IMR-90 (cell line): Measurements from ENCODE around the gene SRRM2. TPM values are rescaled to one million over a fixed set of nuclear protein-coding genes. Genes with fewer than 3 reads are reported as not detected.
A peak's percentile ranks its signal among the peaks of the same experiment; 100 is the strongest.

Experiments used
- ATAC-seq: fragments of 200-7000 bp; cut with Tn5 transposase; 2 replicates; pipeline ENCODE4 v1.9.1; 2020; ENCODE audit warnings: low read depth, mild to moderate bottlenecking, moderate library complexity
- BruUV-seq: library from RNA; stranded (reverse); fragments of 400-500 nt; replicated peaks from 2 replicates; lab custom pipeline; 2021; lab: Mats Ljungman, UMichigan
- CTCF ChIA-PET: fragments of 300-600 bp; formaldehyde crosslinking; extraction: SDS; loops from one replicate; lab custom pipeline; 2021; ENCODE audit warnings: antibody characterized with exemption; lab: Yijun Ruan, JAX
- POLR2A ChIA-PET: fragments of 300-600 bp; sonication (Branson Sonifier 250); formaldehyde crosslinking; loops from one replicate; lab custom pipeline; 2022; ENCODE audit warnings: antibody characterized with exemption; ENCODE audit not compliant: unreplicated experiment; lab: Charles Lee
- DNase-seq: peaks from one replicate; pipeline ENCODE4 v3.0.0; 2013
- H2AFZ ChIP-seq: replicated peaks from 2 replicates; pipeline ENCODE3; 2013; ENCODE audit warnings: low read length, mild to moderate bottlenecking; ENCODE audit not compliant: poor library complexity
- H2AK5ac ChIP-seq: 2 replicates; pipeline ENCODE4 v1.6.1; 2013; ENCODE audit warnings: low read depth, low read length, inconsistent platforms
- H2AK9ac ChIP-seq: replicated peaks from 2 replicates; pipeline ENCODE3; 2013; ENCODE audit warnings: mild to moderate bottlenecking, low read depth, low read length, moderate library complexity; ENCODE audit not compliant: poor library complexity
- H2BK120ac ChIP-seq: 2 replicates; pipeline ENCODE4 v1.6.1; 2013; ENCODE audit warnings: low read depth, low read length, inconsistent platforms
- H2BK15ac ChIP-seq: 3 replicates; pipeline ENCODE4 v1.6.1; 2013; ENCODE audit warnings: low read depth, low read length, inconsistent platforms
- H2BK20ac ChIP-seq: 2 replicates; pipeline ENCODE4 v1.6.1; 2013; ENCODE audit warnings: low read depth, mild to moderate bottlenecking, inconsistent platforms, low read length, moderate library complexity
- H2BK5ac ChIP-seq: 2 replicates; pipeline ENCODE4 v1.6.1; 2013; ENCODE audit warnings: mild to moderate bottlenecking, low read depth, low read length, inconsistent platforms; ENCODE audit not compliant: poor library complexity, severe bottlenecking
- H3K14ac ChIP-seq: replicated peaks from 2 replicates; pipeline ENCODE4 v1.6.1; 2013; ENCODE audit warnings: low read depth, low read length, inconsistent platforms
- H3K18ac ChIP-seq: 2 replicates; pipeline ENCODE4 v1.6.1; 2013; ENCODE audit warnings: low read depth, low read length, control low read depth
- H3K23ac ChIP-seq: 2 replicates; pipeline ENCODE4 v1.6.1; 2013; ENCODE audit warnings: low read depth, low read length, inconsistent platforms
- H3K27ac ChIP-seq: 2 replicates; pipeline ENCODE4 v1.5.1; 2013; ENCODE audit warnings: mild to moderate bottlenecking, control low read depth, low read length; ENCODE audit not compliant: insufficient read depth
- H3K27me3 ChIP-seq: 2 replicates; pipeline ENCODE4 v1.6.1; 2013; ENCODE audit warnings: low read length; ENCODE audit not compliant: control insufficient read depth, insufficient read depth
- H3K36me3 ChIP-seq: 2 replicates; pipeline ENCODE4 v1.6.1; 2013; ENCODE audit warnings: low read length, mixed read lengths; ENCODE audit not compliant: control insufficient read depth, insufficient read depth
- H3K4ac ChIP-seq: 2 replicates; pipeline ENCODE4 v1.6.1; 2013; ENCODE audit warnings: low read depth, low read length, inconsistent platforms
- H3K4me1 ChIP-seq: 2 replicates; pipeline ENCODE4 v1.6.1; 2013; ENCODE audit warnings: low read length, mixed read lengths; ENCODE audit not compliant: control insufficient read depth, insufficient read depth
- H3K4me2 ChIP-seq: 2 replicates; pipeline ENCODE4 v1.6.1; 2013; ENCODE audit warnings: low read depth, mild to moderate bottlenecking, control low read depth, low read length, moderate library complexity
- H3K4me3 ChIP-seq: 2 replicates; pipeline ENCODE4 v1.5.1; 2013; ENCODE audit warnings: low read depth, mild to moderate bottlenecking, control low read depth, low read length, moderate library complexity; ENCODE audit not compliant: insufficient read depth
- H3K56ac ChIP-seq: 2 replicates; pipeline ENCODE4 v1.6.1; 2013; ENCODE audit warnings: low read length, inconsistent platforms; ENCODE audit not compliant: insufficient read depth; ENCODE audit errors: extremely low read depth
- H3K79me1 ChIP-seq, 2 experiments: 2 replicates each; pipeline ENCODE4 v1.6.1; 2013; ENCODE audit warnings: low read length in 2 of 2, inconsistent platforms in 1 of 2, low read depth in 1 of 2
- H3K9ac ChIP-seq: 2 replicates; pipeline ENCODE4 v1.6.1; 2013; ENCODE audit warnings: low read depth, low read length, control low read depth
- H3K9me1 ChIP-seq: 2 replicates; pipeline ENCODE4 v1.6.1; 2013; ENCODE audit warnings: low read length, inconsistent platforms; ENCODE audit not compliant: insufficient read depth
- H3K9me3 ChIP-seq: 2 replicates; pipeline ENCODE4 v1.6.1; 2013; ENCODE audit warnings: low read length; ENCODE audit not compliant: control insufficient read depth, insufficient read depth
- H4K20me1 ChIP-seq: 2 replicates; pipeline ENCODE4 v1.6.1; 2013; ENCODE audit warnings: low read length, inconsistent platforms; ENCODE audit not compliant: insufficient read depth
- H4K5ac ChIP-seq: 2 replicates; pipeline ENCODE4 v1.6.1; 2013; ENCODE audit warnings: mild to moderate bottlenecking, low read depth, low read length, control low read depth
- H4K8ac ChIP-seq, 2 experiments: 2 replicates each; pipeline ENCODE4 v1.6.1; 2013; ENCODE audit warnings: low read depth in 2 of 2, low read length in 2 of 2, control low read depth in 1 of 2, inconsistent platforms in 1 of 2
- H4K91ac ChIP-seq: 2 replicates; pipeline ENCODE4 v1.6.1; 2013; ENCODE audit warnings: low read depth, low read length, inconsistent platforms; ENCODE audit not compliant: insufficient read depth
- BHLHE40 ChIP-seq: fragments of 150-350 bp; IDR thresholded peaks from 2 replicates; pipeline ENCODE4 v1.6.1; 2016; ENCODE audit warnings: mild to moderate bottlenecking, low read depth, low read length
- CHD1 ChIP-seq: IDR thresholded peaks from 2 replicates; pipeline ENCODE4 v1.6.1; 2012; ENCODE audit warnings: low read depth, low read length, improper control_type of control experiment
- CTCF ChIP-seq: conservative IDR thresholded peaks from 2 replicates; pipeline ENCODE4 v1.5.1; 2012; ENCODE audit warnings: mild to moderate bottlenecking, low read depth, low read length, improper control_type of control experiment
- ELK1 ChIP-seq: fragments of 150-350 bp; IDR thresholded peaks from 2 replicates; pipeline ENCODE4 v1.6.1; 2016; ENCODE audit warnings: low read depth, mild to moderate bottlenecking, low read length, moderate library complexity, borderline replicate concordance
- MAFK ChIP-seq: IDR thresholded peaks from 2 replicates; pipeline ENCODE4 v1.6.1; 2012; ENCODE audit warnings: low read depth, low read length, improper control_type of control experiment
- MAZ ChIP-seq: IDR thresholded peaks from 2 replicates; pipeline ENCODE4 v1.6.1; 2012; ENCODE audit warnings: low read depth, mild to moderate bottlenecking, low read length, improper control_type of control experiment, moderate library complexity, borderline replicate concordance
- MXI1 ChIP-seq: IDR thresholded peaks from 2 replicates; pipeline ENCODE4 v1.6.1; 2012; ENCODE audit warnings: low read depth, mild to moderate bottlenecking, low read length, moderate library complexity, borderline replicate concordance
- NFE2L2 ChIP-seq: fragments of 150-350 bp; IDR thresholded peaks from 2 replicates; pipeline ENCODE4 v1.6.1; 2016; ENCODE audit warnings: low read depth, mild to moderate bottlenecking, low read length
- POLR2A ChIP-seq: IDR thresholded peaks from 2 replicates; pipeline ENCODE4 v1.6.1; 2012; ENCODE audit warnings: mild to moderate bottlenecking, low read depth, low read length
- RAD21 ChIP-seq: IDR thresholded peaks from 2 replicates; pipeline ENCODE4 v1.6.1; 2012; ENCODE audit warnings: low read length, improper control_type of control experiment
- RCOR1 ChIP-seq: IDR thresholded peaks from 2 replicates; pipeline ENCODE4 v1.6.1; 2012; ENCODE audit warnings: mild to moderate bottlenecking, low read length, improper control_type of control experiment; ENCODE audit not compliant: insufficient replicate concordance
- USF2 ChIP-seq: fragments of 150-350 bp; IDR thresholded peaks from 2 replicates; pipeline ENCODE4 v1.6.1; 2017; ENCODE audit warnings: mild to moderate bottlenecking, antibody characterized with exemption, low read length, low read depth
- WGBS, 2 experiments: methylation state at CpG; one replicate each; pipeline versions ENCODE4 v1.1.5 to v1.1.7; 2013; ENCODE audit warnings: missing lambda C conversion rate in 2 of 2; ENCODE audit not compliant: insufficient read length in 1 of 2; ENCODE audit errors: extremely low coverage in 2 of 2; 5-methylcytosine and 5-hydroxymethylcytosine counted together
- dilution Hi-C: fragments of 300-500 bp; cut with HindIII; formaldehyde crosslinking; loops from one replicate; pipeline ENCODE4 v1.14.3; 2018; ENCODE audit warnings: low sequenced_read_pairs; ENCODE audit not compliant: unreplicated experiment
- in situ Hi-C: fragments of 300-500 bp; cut with MboI; formaldehyde crosslinking; loops from 3 replicates; pipeline ENCODE4 v1.14.3; 2019; ENCODE audit warnings: low sequenced_read_pairs, inconsistent platforms, mixed read lengths
- intact Hi-C: fragments of 100-400 bp; cut with micrococcal nuclease; formaldehyde crosslinking; loops from 2 replicates; pipeline ENCODE4 v1.10.0; 2022
- polyA plus RNA-seq, 3 experiments: library from polyadenylated mRNA; depleted of rRNA; stranded (reverse); fragments of >200 nt; gene quantifications; 2 replicates each; pipeline ENCODE4 v1.2.3, GENCODE V29; 2012; ENCODE audit warnings: low replicate concordance in 1 of 3
- total RNA-seq: library from RNA; depleted of rRNA; stranded (reverse); fragments of >200 nt; gene quantifications from 2 replicates; pipeline ENCODE4 v1.2.3, GENCODE V29; 2012

SRRM2 gene
- total and polyA plus RNA-seq, 2 of the 4 experiments (the other 2 are of a cell fraction) = 20.3 to 300 TPM

GRCh38 chr16:2704166-2704982 lies 48.1 kb upstream of the SRRM2 start (continued):
- no peak for TF ChIP-seq NFE2L2

GRCh38 chr16:2704983-2705275 lies 47.5 kb upstream of the SRRM2 start:
- no peak overlapping the region for H3K4me2 ChIP-seq
- no peak overlapping the region for H3K27ac ChIP-seq
- intact Hi-C loops = no loop called here
- no peaks in the 10 kb centered on the region for H3K27me3 ChIP-seq
- no peak overlapping the region for H2AK5ac ChIP-seq
- in situ Hi-C loops = no loop called here
- H2AK9ac ChIP-seq = peak overlapping the region; percentile 55
- no peak for ATAC-seq
- BruUV-seq = no TSS peak
- H3K9me1 ChIP-seq = no peaks in the 10 kb centered on the region; the same call in 1 of the 2 replicates
- no peak overlapping the region for H2BK20ac ChIP-seq
- H3K23ac ChIP-seq = no peak overlapping the region
- no peak for DNase-seq
- H2BK120ac ChIP-seq = no peak overlapping the region
- no peak overlapping the region for H3K9ac ChIP-seq
- no peak for TF ChIP-seq ELK1
- TF ChIP-seq MAZ = no peak
- TF ChIP-seq CHD1 = no peak
- TF ChIP-seq MAFK = no peak
- no peak for TF ChIP-seq POLR2A
- no peak for TF ChIP-seq MXI1
- no peak for TF ChIP-seq CTCF
- no peak for TF ChIP-seq RAD21
- no peak for TF ChIP-seq BHLHE40
- no peak for TF ChIP-seq RCOR1
- TF ChIP-seq USF2 = no peak
- no peak overlapping the region for H2AFZ ChIP-seq
- dilution Hi-C loops = no loop called here
- H3K4ac ChIP-seq = no peak overlapping the region
- no peak overlapping the region for H4K91ac ChIP-seq
- no peaks in the 10 kb centered on the region for H3K9me3 ChIP-seq
- H3K14ac ChIP-seq = no peak overlapping the region
- H3K56ac ChIP-seq = no peak overlapping the region
- no peak overlapping the region for H3K4me3 ChIP-seq
- H3K79me1 ChIP-seq = peaks cover 0 to 8% of the 10 kb centered on the region in 2 experiments; a peak in 1 of 4 replicates
- ChIA-PET POLR2A (no interaction called here), CTCF (no interaction called here)
- H3K4me1 ChIP-seq = no peaks in the 10 kb centered on the region
- H4K8ac ChIP-seq = no peak overlapping the region
- H3K36me3 ChIP-seq = peaks cover 56% of the 10 kb centered on the region
- H2BK15ac ChIP-seq = no peak overlapping the region
- H4K5ac ChIP-seq = no peak overlapping the region
- 95% methylated on average over 8 of the region's 14 CpGs; no CpG with 5 or more reads in 1 of the 2 experiments for WGBS, 2 experiments
- no peak overlapping the region for H3K18ac ChIP-seq
- no peak overlapping the region for H2BK5ac ChIP-seq
- H4K20me1 ChIP-seq = no peaks in the 10 kb centered on the region; the same call in none of the 2 replicates
